Measurements from ENCODE around the gene COL24A1.

GRCh38 chr1:85743814-85744213, 412.8 kb downstream of the COL24A1 start:
- TF ChIP-seq EZH2 (IDR thresholded peaks at IDR 0.05) (no peak), CTCF (IDR thresholded peaks at IDR 0.05 in 2 of 3, conservative IDR thresholded peaks at IDR 0.05 in 1 of 3; ENCODE audit: borderline replicate concordance in 1 of 3, insufficient read depth in 1 of 3, low read depth in 2 of 3, low read length in 2 of 3) (no peak), TCF7L2 (IDR thresholded peaks at IDR 0.05; ENCODE audit: borderline replicate concordance, extremely low read depth, insufficient read depth, insufficient read length) (no peak)

Data from HCT116 (cell line).